Muscle layer of colon (tissue), 2 donors: Measurements from ENCODE around the gene GAS5.
A peak's percentile ranks its signal among the peaks of the same experiment; 100 is the strongest.
"Not testable (repeated sequence)": the region's sequence is repeated elsewhere in the genome, so short reads cannot be mapped to it uniquely, and the experiment has no call there.

Source experiments
- H3K27ac ChIP-seq: one replicate; pipeline ENCODE4 v1.7.0; 2013; ENCODE audit warnings: low read depth, mild to moderate bottlenecking, low read length, moderate library complexity
- H3K27me3 ChIP-seq, 2 donors: one replicate each; pipeline ENCODE4 v1.7.0; 2013; ENCODE audit warnings: low read length in 2 of 2, mild to moderate bottlenecking in 2 of 2; ENCODE audit not compliant: insufficient read depth in 2 of 2, control insufficient read depth in 1 of 2
- H3K36me3 ChIP-seq: one replicate; pipeline ENCODE4 v1.7.0; 2013; ENCODE audit warnings: mild to moderate bottlenecking, low read length; ENCODE audit not compliant: insufficient read depth
- H3K4me1 ChIP-seq: one replicate; pipeline ENCODE4 v1.7.0; 2013; ENCODE audit warnings: mild to moderate bottlenecking, low read length; ENCODE audit not compliant: insufficient read depth
- H3K4me3 ChIP-seq, 2 donors: one replicate each; pipeline ENCODE4 v1.7.0; 2013; ENCODE audit warnings: low read length in 2 of 2, low read depth in 1 of 2, mild to moderate bottlenecking in 1 of 2, moderate library complexity in 1 of 2
- H3K9ac ChIP-seq: one replicate; pipeline ENCODE4 v1.7.0; 2013; ENCODE audit warnings: low read length
- H3K9me3 ChIP-seq: one replicate; pipeline ENCODE4 v1.7.0; 2013; ENCODE audit warnings: mild to moderate bottlenecking, low read length
- donor health status: abdominal sarcoma.
- donor health status: Adenocarcinoma of cecum.

Gene GAS5

DNA sequence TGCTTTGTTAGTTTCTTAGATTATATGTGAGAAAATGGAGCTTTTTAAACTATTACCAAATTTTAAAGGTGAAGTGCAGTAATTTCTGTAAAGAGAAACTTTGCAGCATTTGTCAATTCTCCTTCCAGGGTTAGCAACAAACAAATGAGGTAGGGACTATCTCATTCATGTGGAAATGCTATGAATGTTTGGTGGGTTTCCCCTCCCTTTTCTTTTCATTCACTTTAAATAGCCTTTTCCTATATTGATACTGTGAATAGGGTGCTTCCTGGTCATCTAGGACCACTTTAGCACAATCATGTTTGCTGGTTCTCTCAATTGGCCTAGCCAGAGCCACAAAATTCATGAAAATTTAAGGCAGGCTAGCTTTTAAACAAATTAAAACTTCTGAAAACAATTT lies 21.0 kb upstream of the GAS5 start:
- Histone ChIP-seq H3K36me3 (peaks cover 17% of the 10 kb centered on the region), H3K9ac (no peak overlapping the region), H3K4me3 (no peak overlapping the region), H3K4me1 (no peaks in the 10 kb centered on the region), H3K27me3 (no peaks in the 10 kb centered on the region), H3K9me3 (no peaks in the 10 kb centered on the region), H3K27ac (no peak overlapping the region)

GRCh38 chr1:173887627-173888026 lies 19.8 kb upstream of the GAS5 start:
- Histone ChIP-seq H3K27me3 (no peaks in the 10 kb centered on the region), H3K36me3 (peaks cover 17% of the 10 kb centered on the region), H3K9ac (no peak overlapping the region), H3K9me3 (no peaks in the 10 kb centered on the region), H3K4me3 (no peak overlapping the region), H3K4me1 (no peaks in the 10 kb centered on the region), H3K27ac (no peak overlapping the region)

- H3K4me1 ChIP-seq = no peaks in the 10 kb centered on the region
- H3K9ac ChIP-seq = no peak overlapping the region
- peaks cover 17% of the 10 kb centered on the region for H3K36me3 ChIP-seq
- H3K4me3 ChIP-seq = no peak overlapping the region
- no peak overlapping the region for H3K27ac ChIP-seq
- no peaks in the 10 kb centered on the region for H3K27me3 ChIP-seq
- H3K9me3 ChIP-seq = no peaks in the 10 kb centered on the region
Measured at GRCh38 chr1:173886746-173887611, 19.2 kb upstream of the GAS5 start.

DNA sequence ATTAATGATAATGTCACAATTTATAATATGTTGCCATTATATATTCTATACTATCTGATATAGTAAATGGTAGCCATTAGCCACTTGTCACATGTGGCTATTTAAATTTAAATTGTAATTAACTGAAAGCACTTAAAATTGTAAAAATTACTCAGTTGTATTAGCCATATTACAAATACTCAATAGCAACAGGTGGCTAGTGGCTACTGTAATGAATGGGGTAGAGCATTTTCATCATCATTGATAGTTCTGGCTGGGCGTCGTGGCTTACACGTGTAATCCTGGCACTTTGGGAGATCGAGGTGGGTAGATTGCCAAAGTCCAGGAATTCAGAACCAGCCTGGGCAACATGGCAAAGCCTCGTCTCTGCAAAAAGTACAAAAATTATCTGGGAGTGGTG lies 16.9 kb upstream of the GAS5 start:
- Histone ChIP-seq H3K27ac (no peak overlapping the region), H3K36me3 (peaks cover 17% of the 10 kb centered on the region), H3K9me3 (no peaks in the 10 kb centered on the region), H3K4me3 (no peak overlapping the region), H3K27me3 (no peaks in the 10 kb centered on the region), H3K4me1 (no peaks in the 10 kb centered on the region), H3K9ac (no peak overlapping the region)

DNA sequence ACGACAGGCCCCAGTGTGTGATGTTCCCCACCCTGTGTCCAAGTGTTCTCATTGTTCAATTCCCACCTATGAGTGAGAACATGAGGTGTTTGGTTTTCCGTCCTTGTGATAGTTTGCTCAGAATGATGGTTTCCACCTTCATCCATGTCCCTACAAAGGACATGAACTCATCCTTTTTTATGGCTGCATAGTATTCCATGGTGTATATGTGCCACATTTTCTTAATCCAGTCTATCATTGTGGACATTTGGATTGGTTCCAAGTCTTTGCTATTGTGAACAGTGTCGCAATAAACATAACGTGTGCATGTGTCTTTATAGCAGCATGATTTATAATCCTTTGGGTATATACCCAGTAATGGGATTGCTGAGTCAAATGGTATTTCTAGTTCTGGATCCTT lies 13.3 kb upstream of the GAS5 start:
- not testable (repeated sequence) for H3K9me3 ChIP-seq, H3K27ac ChIP-seq, H3K9ac ChIP-seq, H3K4me1 ChIP-seq, H3K4me3 ChIP-seq, H3K27me3 ChIP-seq
- H3K36me3 ChIP-seq = peaks cover 18% of the 10 kb centered on the region

- Histone ChIP-seq H3K36me3 (peaks cover 11% of the 10 kb centered on the region), H3K27ac (no peak overlapping the region), H3K9me3 (no peaks in the 10 kb centered on the region), H3K27me3 (no peaks in the 10 kb centered on the region), H3K4me3 (no peak overlapping the region), H3K4me1 (no peaks in the 10 kb centered on the region), H3K9ac (no peak overlapping the region)
Measured at GRCh38 chr1:173878251-173878650, 10.5 kb upstream of the GAS5 start.

DNA sequence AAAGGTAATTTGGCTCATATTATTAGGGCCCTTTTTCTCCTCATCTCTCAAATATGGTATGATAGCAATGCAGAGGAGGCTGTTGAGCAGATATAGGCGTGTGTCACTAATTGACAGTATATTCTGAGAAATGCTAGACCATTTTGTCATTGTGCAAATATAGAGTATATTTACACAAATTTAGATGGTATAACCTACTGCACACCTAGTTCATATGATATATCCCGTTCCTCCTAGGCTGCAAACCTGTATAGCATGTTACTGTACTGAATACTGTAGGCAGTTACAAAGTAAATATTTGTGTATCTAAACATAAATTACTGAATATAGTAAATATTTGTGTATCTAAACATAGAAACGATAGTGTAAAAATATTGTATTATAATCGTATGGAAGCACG lies 8.9 kb upstream of the GAS5 start:
- Histone ChIP-seq H3K9me3 (no peaks in the 10 kb centered on the region), H3K27me3 (no peaks in the 10 kb centered on the region), H3K27ac (no peak overlapping the region), H3K4me1 (no peaks in the 10 kb centered on the region), H3K4me3 (no peak overlapping the region), H3K9ac (no peak overlapping the region), H3K36me3 (peaks cover 11% of the 10 kb centered on the region)

DNA sequence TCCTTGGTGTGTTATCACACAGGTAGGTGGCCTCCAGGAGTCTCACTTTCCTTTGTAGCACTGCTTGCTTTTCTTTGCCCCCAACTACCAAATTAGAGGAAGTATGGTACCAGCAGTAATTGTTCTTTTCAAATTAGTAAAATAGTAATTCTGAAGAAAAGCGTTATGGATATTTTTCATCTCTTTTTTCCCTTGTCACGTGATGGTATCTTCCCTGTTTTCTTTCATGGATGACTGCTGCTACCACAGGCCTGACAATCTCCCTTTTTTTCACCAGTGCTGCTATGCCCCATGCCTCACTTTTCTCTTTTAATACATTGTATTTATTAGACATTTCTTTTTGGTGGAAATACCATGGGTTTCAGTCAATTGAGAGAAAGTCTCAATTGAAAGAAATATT lies 3.7 kb upstream of the GAS5 start:
- peaks cover 16% of the 10 kb centered on the region for H3K4me1 ChIP-seq
- no peak overlapping the region for H3K9ac ChIP-seq
- H3K27me3 ChIP-seq = no peaks in the 10 kb centered on the region
- peaks cover 7% of the 10 kb centered on the region for H3K36me3 ChIP-seq
- H3K9me3 ChIP-seq = no peaks in the 10 kb centered on the region
- H3K4me3 ChIP-seq = no peak overlapping the region
- no peak overlapping the region for H3K27ac ChIP-seq

- no peaks in the 10 kb centered on the region for H3K9me3 ChIP-seq
- peaks cover 10% of the 10 kb centered on the region for H3K36me3 ChIP-seq
- no peak overlapping the region for H3K4me3 ChIP-seq
- no peak overlapping the region for H3K27ac ChIP-seq
- H3K4me1 ChIP-seq = peaks cover 18% of the 10 kb centered on the region
- H3K9ac ChIP-seq = no peak overlapping the region
- no peaks in the 10 kb centered on the region for H3K27me3 ChIP-seq
Measured at GRCh38 chr1:173871091-173871490, 3.3 kb upstream of the GAS5 start.

GRCh38 chr1:173870252-173871075 lies 2.7 kb upstream of the GAS5 start:
- Histone ChIP-seq H3K27ac (no peak overlapping the region), H3K9me3 (no peaks in the 10 kb centered on the region), H3K4me3 (no peak overlapping the region), H3K27me3 (no peaks in the 10 kb centered on the region), H3K36me3 (peaks cover 16% of the 10 kb centered on the region), H3K9ac (no peak overlapping the region), H3K4me1 (peaks cover 18% of the 10 kb centered on the region)

- Histone ChIP-seq H3K36me3 (peaks cover 31% of the 10 kb centered on the region), H3K4me1 (peaks cover 18% of the 10 kb centered on the region), H3K9ac (peak overlapping the region; percentile 85), H3K9me3 (no peaks in the 10 kb centered on the region), H3K27me3 (no peaks in the 10 kb centered on the region), H3K27ac (peak overlapping the region; percentile 97), H3K4me3 (peak overlapping the region; percentile 76 to 80)
Measured at GRCh38 chr1:173869021-173869359, 1.2 kb upstream of the GAS5 start.
